OCI-LY1 (cell line): Measurements from ENCODE around the gene CRTC3.

Experiments used
- CTCF ChIP-seq: fragments of 200-600 bp; sonication (generic), shearing (Covaris generic); IDR thresholded peaks from 2 replicates; pipeline ENCODE4 v1.5.1; 2017; ENCODE audit warnings: mild to moderate bottlenecking, antibody characterized with exemption, low read length, moderate library complexity, mixed read lengths
- EZH2 ChIP-seq: fragments of 200-600 bp; sonication (generic), shearing (Covaris generic); IDR thresholded peaks from 2 replicates; pipeline ENCODE4 v1.8.0; 2017; ENCODE audit warnings: borderline replicate concordance, mixed run types, mild to moderate bottlenecking, antibody characterized with exemption, low read length, moderate library complexity, mixed read lengths

- no peak for TF ChIP-seq CTCF
- no peak for TF ChIP-seq EZH2
These were observed 52.8 kb downstream of the CRTC3 start for GRCh38 chr15:90582553-90582952.
